ENCODE data around the gene PTPRS.

DNA sequence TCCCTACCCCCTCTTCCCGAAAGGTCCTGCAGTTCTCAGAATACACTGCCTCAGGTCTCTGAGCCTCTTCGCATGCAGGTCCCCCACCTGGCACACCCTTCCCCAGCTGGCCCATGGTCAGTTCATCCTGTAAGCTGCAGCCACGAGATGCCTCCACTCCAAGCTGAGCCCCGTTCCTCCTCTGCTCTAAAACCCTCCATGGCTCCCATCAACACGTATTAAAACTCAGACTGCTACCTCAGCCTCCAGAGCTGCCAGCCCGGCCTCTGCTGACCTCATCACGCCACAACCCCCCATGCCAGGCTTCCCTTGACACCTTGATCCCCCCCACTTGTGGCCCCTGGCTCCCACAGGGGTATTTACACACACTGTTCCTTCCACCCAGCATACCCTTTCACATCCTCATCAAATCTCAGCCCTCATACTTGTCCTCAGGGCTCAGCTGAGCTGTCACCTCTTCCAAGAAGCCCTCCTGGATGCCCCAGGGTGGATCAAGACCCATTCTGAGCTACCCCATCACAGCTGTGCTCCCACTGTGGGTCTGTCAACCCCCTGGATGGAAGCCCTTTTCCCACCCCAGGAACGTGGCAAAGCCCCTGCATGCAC, 48.9 kb downstream of the PTPRS start:
- TF ChIP-seq POLR2A (IDR thresholded peaks at IDR 0.05) (no peak), EP300 (IDR thresholded peaks at IDR 0.05) (no peak)
- TF ChIP-seq, protein P1, sequence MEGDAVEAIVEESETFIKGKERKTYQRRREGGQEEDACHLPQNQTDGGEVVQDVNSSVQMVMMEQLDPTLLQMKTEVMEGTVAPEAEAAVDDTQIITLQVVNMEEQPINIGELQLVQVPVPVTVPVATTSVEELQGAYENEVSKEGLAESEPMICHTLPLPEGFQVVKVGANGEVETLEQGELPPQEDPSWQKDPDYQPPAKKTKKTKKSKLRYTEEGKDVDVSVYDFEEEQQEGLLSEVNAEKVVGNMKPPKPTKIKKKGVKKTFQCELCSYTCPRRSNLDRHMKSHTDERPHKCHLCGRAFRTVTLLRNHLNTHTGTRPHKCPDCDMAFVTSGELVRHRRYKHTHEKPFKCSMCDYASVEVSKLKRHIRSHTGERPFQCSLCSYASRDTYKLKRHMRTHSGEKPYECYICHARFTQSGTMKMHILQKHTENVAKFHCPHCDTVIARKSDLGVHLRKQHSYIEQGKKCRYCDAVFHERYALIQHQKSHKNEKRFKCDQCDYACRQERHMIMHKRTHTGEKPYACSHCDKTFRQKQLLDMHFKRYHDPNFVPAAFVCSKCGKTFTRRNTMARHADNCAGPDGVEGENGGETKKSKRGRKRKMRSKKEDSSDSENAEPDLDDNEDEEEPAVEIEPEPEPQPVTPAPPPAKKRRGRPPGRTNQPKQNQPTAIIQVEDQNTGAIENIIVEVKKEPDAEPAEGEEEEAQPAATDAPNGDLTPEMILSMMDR (IDR thresholded peaks at IDR 0.05) = no peak

Measured in tibial nerve (tissue), 4 donors.